Cardiac septum (tissue), 1 donor: Measurements from ENCODE around the gene CDC20. TPM values are rescaled to one million over a fixed set of nuclear protein-coding genes. Genes with fewer than 3 reads are reported as not detected.

Source experiments
- DNase-seq: peaks from one replicate; pipeline ENCODE4 v3.0.0-alpha.2; 2020; ENCODE audit warnings: low spot score
- intact Hi-C: fragments of 100-400 bp; cut with DNase I; formaldehyde crosslinking; loops from one replicate; pipeline ENCODE4 v1.14.0; 2022
- microRNA-seq: library from miRNA; unstranded; fragments of <30 nt; microRNA quantifications from one replicate; pipeline ENCODE4 v1.2.0, GENCODE V29; 2020
- total RNA-seq: library from RNA; stranded (reverse); fragmentation: NEBNext Ultra II Directional; extraction: Animal tissue kit (Norgen Biotek cat#: 25700); gene quantifications from one replicate; pipeline ENCODE4 v1.2.1, GENCODE V29; 2021
- donor health status: DM: no; HTN: no; CAD: no.

CDC20 gene
- total RNA-seq, 1 donor from 2014 or later = 0.78 TPM

DNA sequence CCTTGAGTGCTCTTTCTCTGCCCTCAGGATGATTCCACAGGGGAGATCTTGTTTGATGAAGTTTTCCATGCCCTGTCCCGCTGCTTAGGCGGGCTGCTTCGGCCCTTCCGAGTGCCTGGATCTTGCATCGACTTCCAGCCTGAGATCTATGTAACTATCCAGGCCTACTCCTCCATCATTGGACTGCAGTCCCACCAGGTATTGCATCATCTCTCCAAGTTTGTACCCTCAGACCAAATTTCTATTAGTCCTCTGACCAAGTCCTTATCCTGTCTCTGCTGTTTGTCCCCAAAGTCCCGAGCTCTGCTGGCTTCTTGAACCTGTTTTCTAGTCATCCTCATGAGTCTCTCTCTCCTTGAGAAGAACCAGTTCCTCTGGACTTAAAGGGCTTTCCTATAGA lies 45.6 kb downstream of the CDC20 start:
- DNase-seq = no peak
- intact Hi-C loops = no loop called here

- DNase-seq = no peak
- intact Hi-C loops = no loop called here
These were observed 46.6 kb downstream of the CDC20 start for GRCh38 chr1:43405219-43405875.

DNA sequence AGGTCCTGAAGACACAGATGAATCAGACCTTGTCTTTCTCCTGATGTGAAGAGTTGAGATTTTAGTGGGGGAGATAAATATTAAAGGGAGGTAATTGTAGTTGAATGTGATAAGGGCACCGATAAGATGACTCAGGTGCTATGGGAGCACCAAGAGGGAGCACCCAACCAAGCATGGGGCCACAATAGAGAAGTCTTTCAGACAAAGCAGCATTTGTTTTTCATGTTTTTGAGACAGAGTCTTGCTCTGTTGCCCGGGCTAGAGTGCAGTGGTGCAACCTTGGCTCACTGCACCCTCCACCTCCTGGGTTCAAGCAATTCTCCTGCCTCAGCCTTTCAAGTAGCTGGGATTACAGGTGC lies 47.1 kb downstream of the CDC20 start:
- DNase-seq = no peak
- intact Hi-C loops = no loop called here

DNA sequence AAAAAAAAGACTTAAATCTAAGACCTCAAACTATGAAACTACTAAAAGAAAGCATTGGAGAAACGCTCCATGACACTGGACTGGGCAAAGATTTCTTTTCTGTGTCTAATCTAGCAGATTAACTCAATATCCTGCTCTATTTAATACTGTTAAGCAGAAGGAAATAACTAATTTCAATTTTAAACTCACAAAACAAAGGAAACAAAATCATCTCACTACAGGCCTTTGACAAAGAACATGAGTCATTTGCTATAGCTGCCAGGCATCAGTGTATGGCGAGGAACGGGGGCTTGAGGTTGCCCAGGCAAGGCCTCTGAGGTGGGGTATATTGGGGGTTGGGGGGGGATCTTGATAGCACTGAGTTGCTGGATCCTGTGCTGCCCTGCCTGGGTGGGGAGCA lies 51.8 kb downstream of the CDC20 start:
- DNase-seq = no peak
- intact Hi-C loops = no loop called here

Small RNA genes within 50 kb of the gene (microRNA-seq; reads per million reads assigned to microRNA genes)
- not detected for gene MIR6734

Other genes with a start within 250 kb of the CDC20 start
- 26.7 TPM for gene EBNA1BP2, start 186.7 kb upstream of the CDC20 start, total RNA-seq
- gene CFAP57, start 186.7 kb upstream of the CDC20 start, total RNA-seq = 0.13 TPM
- gene TMEM125, start 89.0 kb upstream of the CDC20 start, total RNA-seq = not detected
- gene C1orf210, start 73.4 kb upstream of the CDC20 start, total RNA-seq = not detected
- gene TIE1, start 58.0 kb upstream of the CDC20 start, total RNA-seq = 27.7 TPM
- 1.6 TPM for gene MPL, start 21.2 kb upstream of the CDC20 start, total RNA-seq
- gene ELOVL1, start 9.0 kb downstream of the CDC20 start, total RNA-seq = 37.8 TPM
- 17.9 TPM for gene MED8, start 30.8 kb downstream of the CDC20 start, total RNA-seq
- gene SZT2, start 30.9 kb downstream of the CDC20 start, total RNA-seq = 35.7 TPM
- gene HYI, start 95.0 kb downstream of the CDC20 start, total RNA-seq = 26.3 TPM
- 9.1 TPM for gene PTPRF, start 171.9 kb downstream of the CDC20 start, total RNA-seq